ENCODE measurements around the gene NBPF1. TPM values are rescaled to one million over a fixed set of nuclear protein-coding genes. Genes with fewer than 3 reads are reported as not detected.
"Not testable (repeated sequence)": the region's sequence is repeated elsewhere in the genome, so short reads cannot be mapped to it uniquely, and the experiment has no call there.

NBPF1 gene
- total and polyA plus RNA-seq, 3 donors from 2014 or later, result 75.6 to 109 (median 93.9) TPM

- DNase-seq, result no peak
- TF ChIP-seq, protein P1, sequence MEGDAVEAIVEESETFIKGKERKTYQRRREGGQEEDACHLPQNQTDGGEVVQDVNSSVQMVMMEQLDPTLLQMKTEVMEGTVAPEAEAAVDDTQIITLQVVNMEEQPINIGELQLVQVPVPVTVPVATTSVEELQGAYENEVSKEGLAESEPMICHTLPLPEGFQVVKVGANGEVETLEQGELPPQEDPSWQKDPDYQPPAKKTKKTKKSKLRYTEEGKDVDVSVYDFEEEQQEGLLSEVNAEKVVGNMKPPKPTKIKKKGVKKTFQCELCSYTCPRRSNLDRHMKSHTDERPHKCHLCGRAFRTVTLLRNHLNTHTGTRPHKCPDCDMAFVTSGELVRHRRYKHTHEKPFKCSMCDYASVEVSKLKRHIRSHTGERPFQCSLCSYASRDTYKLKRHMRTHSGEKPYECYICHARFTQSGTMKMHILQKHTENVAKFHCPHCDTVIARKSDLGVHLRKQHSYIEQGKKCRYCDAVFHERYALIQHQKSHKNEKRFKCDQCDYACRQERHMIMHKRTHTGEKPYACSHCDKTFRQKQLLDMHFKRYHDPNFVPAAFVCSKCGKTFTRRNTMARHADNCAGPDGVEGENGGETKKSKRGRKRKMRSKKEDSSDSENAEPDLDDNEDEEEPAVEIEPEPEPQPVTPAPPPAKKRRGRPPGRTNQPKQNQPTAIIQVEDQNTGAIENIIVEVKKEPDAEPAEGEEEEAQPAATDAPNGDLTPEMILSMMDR (IDR thresholded peaks at IDR 0.05), result no peak
- TF ChIP-seq POLR2A (IDR thresholded peaks at IDR 0.05), result no peak
- intact Hi-C loops (cut with DNase I; ENCODE audit: low total_unique reads), result no loop called here
- Histone ChIP-seq H3K4me3 (no peak overlapping the region), H3K27ac (no peak overlapping the region), H3K27me3 (no peaks in the 10 kb centered on the region), H3K36me3 (ENCODE audit: low read depth, missing control alignments) (peaks cover 4% of the 10 kb centered on the region), H3K4me1 (no peaks in the 10 kb centered on the region), H3K9me3 (no peaks in the 10 kb centered on the region)
- 85 to 89% methylated on average over 1 of the region's 1 CpG for WGBS, 2 donors
Measured at GRCh38 chr1:16605213-16605525, 8.2 kb downstream of the NBPF1 start.

DNA sequence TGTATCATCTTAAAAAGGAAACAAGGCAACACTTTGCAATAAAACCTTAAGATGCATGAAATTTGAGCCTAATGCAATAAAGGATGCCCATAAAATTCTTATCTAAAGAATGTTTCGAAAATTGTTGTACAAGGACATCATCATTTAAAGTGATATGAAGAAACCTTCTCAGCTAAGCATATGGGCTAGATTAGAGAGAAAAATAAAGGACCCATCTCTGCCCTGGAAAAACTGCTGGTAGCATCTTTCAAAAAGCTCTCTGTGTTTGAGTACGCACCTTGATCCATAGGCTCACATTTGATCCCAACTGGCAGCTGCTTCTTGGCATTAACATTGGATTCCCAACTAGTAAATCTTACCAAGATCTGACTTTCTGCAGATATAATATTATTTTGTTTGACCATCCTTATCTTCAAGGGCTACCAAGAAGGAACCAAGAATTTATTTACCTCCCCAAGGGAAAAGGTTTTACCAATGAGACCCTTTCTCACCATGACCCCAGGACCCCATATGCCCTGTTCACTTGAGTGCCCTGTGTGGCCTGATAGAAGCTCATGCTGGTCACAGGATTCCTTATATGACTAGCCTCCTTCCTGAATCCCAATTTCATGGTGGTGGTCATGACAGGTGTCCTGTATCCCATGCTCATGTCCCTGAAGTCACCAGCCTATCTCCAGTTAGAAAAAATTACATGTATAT lies 8.7 kb downstream of the NBPF1 start:
- H3K27me3 ChIP-seq; H3K36me3 ChIP-seq (ENCODE audit: low read depth, missing control alignments); H3K27ac ChIP-seq; H3K4me3 ChIP-seq; H3K4me1 ChIP-seq; DNase-seq; intact Hi-C loops (cut with DNase I; ENCODE audit: low total_unique reads); H3K9me3 ChIP-seq: not testable (repeated sequence)
- WGBS, 2 donors, result 63 to 83% methylated on average over 2 of the region's 2 CpGs

DNA sequence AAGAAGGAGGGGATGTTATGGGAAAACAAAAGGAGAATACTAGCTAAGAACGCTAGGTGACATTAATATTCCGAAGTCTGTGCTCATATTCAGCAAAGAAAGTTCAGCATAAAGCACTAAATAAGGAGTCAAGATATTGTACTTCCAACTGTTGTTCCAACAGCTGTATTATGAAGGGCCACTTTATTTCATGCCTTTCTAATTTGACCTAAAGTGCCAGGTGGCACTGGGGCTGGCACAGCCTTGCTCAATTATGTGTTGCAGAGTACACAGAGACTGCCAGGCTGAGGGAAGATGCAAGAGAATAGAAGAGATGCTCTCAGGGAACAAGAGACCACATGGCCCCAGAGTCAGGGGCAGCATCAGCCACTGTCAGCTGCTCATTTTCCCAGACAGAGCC lies 9.7 kb downstream of the NBPF1 start:
- DNase-seq; H3K36me3 ChIP-seq (ENCODE audit: low read depth, missing control alignments); H3K9me3 ChIP-seq; H3K27ac ChIP-seq; H3K27me3 ChIP-seq; H3K4me3 ChIP-seq; intact Hi-C loops (cut with DNase I; ENCODE audit: low total_unique reads); H3K4me1 ChIP-seq: not testable (repeated sequence)
- 88% methylated on average over 2 of the region's 2 CpGs; no CpG with 5 or more reads in 1 of the 2 donors for WGBS, 2 donors

DNA sequence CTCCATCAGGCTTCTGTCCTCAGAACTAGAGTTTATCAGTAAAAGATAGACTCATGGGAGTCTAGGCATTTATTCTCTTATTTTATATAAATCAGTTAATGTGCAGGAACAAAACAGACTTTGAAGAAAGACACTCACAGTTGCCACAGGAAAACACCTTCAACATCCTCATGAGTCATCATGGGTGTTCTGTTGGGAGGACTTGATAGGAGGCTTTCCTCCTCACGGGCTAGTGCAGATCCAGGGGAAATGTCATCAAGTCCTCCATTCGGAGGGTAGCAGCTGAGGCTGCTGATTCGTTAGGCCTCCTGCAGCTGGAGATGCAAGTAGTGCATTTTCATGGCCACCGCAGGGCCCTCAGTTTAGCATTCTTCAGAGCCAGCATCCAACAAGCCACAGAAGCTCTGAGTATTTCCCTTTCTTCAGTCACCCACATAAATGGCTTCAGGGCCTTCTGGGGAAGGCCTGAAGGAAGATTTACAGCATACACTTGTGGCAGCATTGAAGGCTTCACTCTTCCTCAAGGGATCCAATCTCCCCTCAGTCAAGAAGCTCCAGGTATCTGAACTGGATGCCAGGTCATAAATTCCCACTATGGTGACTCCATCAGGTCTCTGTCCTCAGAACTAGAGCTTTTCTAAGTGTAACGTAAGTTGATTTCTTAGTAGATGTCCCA lies 10.9 kb downstream of the NBPF1 start:
- H3K4me1 ChIP-seq; DNase-seq; H3K4me3 ChIP-seq; H3K27me3 ChIP-seq; H3K27ac ChIP-seq; intact Hi-C loops (cut with DNase I; ENCODE audit: low total_unique reads); H3K9me3 ChIP-seq; H3K36me3 ChIP-seq (ENCODE audit: low read depth, missing control alignments): not testable (repeated sequence)
- 94 to 98% methylated on average over 1 to 2 of the region's 5 CpGs for WGBS, 2 donors

- H3K4me1 ChIP-seq; H3K36me3 ChIP-seq (ENCODE audit: low read depth, missing control alignments); DNase-seq; H3K9me3 ChIP-seq; H3K27me3 ChIP-seq; intact Hi-C loops (cut with DNase I; ENCODE audit: low total_unique reads); H3K4me3 ChIP-seq; H3K27ac ChIP-seq: not testable (repeated sequence)
- 55 to 69% methylated on average over 4 to 5 of the region's 7 CpGs for WGBS, 2 donors
Measured at GRCh38 chr1:16600855-16601786, 12.2 kb downstream of the NBPF1 start.

- H3K27ac ChIP-seq; DNase-seq; H3K9me3 ChIP-seq; H3K36me3 ChIP-seq (ENCODE audit: low read depth, missing control alignments); H3K27me3 ChIP-seq; intact Hi-C loops (cut with DNase I; ENCODE audit: low total_unique reads); H3K4me1 ChIP-seq; H3K4me3 ChIP-seq: not testable (repeated sequence)
- 86 to 90% methylated on average over 3 of the region's 3 CpGs for WGBS, 2 donors
Measured at GRCh38 chr1:16599326-16599725, 14.0 kb downstream of the NBPF1 start.

GRCh38 chr1:16595216-16595615 lies 18.1 kb downstream of the NBPF1 start:
- H3K4me1 ChIP-seq; H3K36me3 ChIP-seq (ENCODE audit: low read depth, missing control alignments); intact Hi-C loops (cut with DNase I; ENCODE audit: low total_unique reads); DNase-seq; H3K27me3 ChIP-seq; H3K9me3 ChIP-seq; H3K27ac ChIP-seq; H3K4me3 ChIP-seq: not testable (repeated sequence)
- WGBS, 2 donors, result 95 to 100% methylated on average over 1 of the region's 1 CpG

GRCh38 chr1:16591845-16592244 lies 21.5 kb downstream of the NBPF1 start:
- H3K4me3 ChIP-seq; H3K36me3 ChIP-seq (ENCODE audit: low read depth, missing control alignments); H3K4me1 ChIP-seq; intact Hi-C loops (cut with DNase I; ENCODE audit: low total_unique reads); H3K9me3 ChIP-seq; H3K27me3 ChIP-seq; DNase-seq; H3K27ac ChIP-seq: not testable (repeated sequence)
- WGBS, 2 donors, result 16 to 86% methylated on average over 1 to 6 of the region's 8 CpGs

DNA sequence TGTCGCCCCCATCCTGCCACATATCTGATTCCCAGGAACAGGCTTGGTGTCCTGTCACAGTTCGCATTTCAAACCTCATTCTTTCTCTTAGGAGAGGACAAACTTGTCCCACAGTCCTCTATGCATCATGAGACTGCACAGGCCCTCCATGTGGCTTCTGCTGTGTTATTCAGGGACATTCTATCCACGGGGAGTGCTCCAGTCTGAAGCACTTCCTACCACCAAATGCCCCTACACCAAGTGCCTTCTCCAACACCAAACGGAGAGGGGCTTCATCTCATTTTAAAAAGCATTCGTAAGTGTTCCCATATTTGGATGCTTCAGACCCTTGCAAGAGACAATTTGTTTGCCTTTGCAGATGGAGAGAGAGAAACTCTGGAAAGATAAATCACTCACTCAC lies 25.3 kb downstream of the NBPF1 start:
- H3K4me1 ChIP-seq; H3K4me3 ChIP-seq; H3K36me3 ChIP-seq (ENCODE audit: low read depth, missing control alignments); H3K27me3 ChIP-seq; H3K9me3 ChIP-seq; intact Hi-C loops (cut with DNase I; ENCODE audit: low total_unique reads); H3K27ac ChIP-seq; DNase-seq: not testable (repeated sequence)
- 87 to 88% methylated on average over 4 to 5 of the region's 5 CpGs for WGBS, 2 donors

- H3K4me3 ChIP-seq; H3K4me1 ChIP-seq; DNase-seq; H3K9me3 ChIP-seq; H3K27ac ChIP-seq; intact Hi-C loops (cut with DNase I; ENCODE audit: low total_unique reads); H3K36me3 ChIP-seq (ENCODE audit: low read depth, missing control alignments); H3K27me3 ChIP-seq: not testable (repeated sequence)
- WGBS, 2 donors, result 89 to 96% methylated on average over 4 of the region's 4 CpGs
Measured at GRCh38 chr1:16587639-16588038, 25.7 kb downstream of the NBPF1 start.

DNA sequence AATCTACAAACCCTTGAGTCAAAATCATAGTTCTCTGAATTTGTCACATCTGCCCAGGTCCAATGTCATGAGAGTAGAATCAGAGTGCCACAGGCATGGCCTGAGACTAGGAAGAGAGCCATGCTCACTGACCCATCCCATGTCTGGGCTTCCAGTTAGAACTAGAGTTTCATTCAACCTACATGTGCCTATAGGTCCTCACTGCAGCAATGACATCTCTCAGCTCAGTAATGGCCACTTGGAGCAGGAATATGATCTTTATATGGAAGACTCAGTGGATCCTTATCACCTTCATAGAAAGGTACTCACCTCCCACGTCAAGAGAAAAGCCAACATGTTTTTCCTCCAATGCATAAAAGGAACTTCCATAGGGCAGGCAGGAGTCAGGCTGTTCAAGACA lies 48.0 kb downstream of the NBPF1 start:
- H3K36me3 ChIP-seq (ENCODE audit: low read depth, missing control alignments); H3K4me1 ChIP-seq; H3K9me3 ChIP-seq; H3K27ac ChIP-seq; intact Hi-C loops (cut with DNase I; ENCODE audit: low total_unique reads); H3K4me3 ChIP-seq; H3K27me3 ChIP-seq; DNase-seq: not testable (repeated sequence)
- WGBS, 2 donors, result no CpG with 5 or more reads among the region's 1 CpG
